AG04450 (cell line): ENCODE data around the gene SLC22A23. TPM values are rescaled to one million over a fixed set of nuclear protein-coding genes. Genes with fewer than 3 reads are reported as not detected.

Experiments used
- CTCF ChIA-PET: fragments of 300-600, 350-600 bp; formaldehyde crosslinking; extraction: SDS; loops from one replicate; lab custom pipeline; 2022; ENCODE audit warnings: antibody characterized with exemption, inconsistent platforms; lab: Charles Lee
- POLR2A ChIA-PET: fragments of 350-600 bp; formaldehyde crosslinking; extraction: SDS; loops from one replicate; lab custom pipeline; 2021; ENCODE audit warnings: antibody characterized with exemption, inconsistent platforms; lab: Yijun Ruan, JAX
- DNase-seq: peaks from one replicate; pipeline ENCODE4 v3.0.0-alpha.2; 2011; ENCODE audit warnings: low read depth, low spot score
- H3K27ac ChIP-seq: one replicate; pipeline ENCODE4 v1.5.1; 2012; ENCODE audit warnings: low read depth, low read length, control low read depth
- H3K27me3 ChIP-seq: one replicate; pipeline ENCODE4 v1.6.0; 2012; ENCODE audit warnings: low read length; ENCODE audit not compliant: control insufficient read depth, insufficient read depth
- H3K4me3 ChIP-seq: 2 replicates; pipeline ENCODE4 v1.5.1; 2011; ENCODE audit warnings: mild to moderate bottlenecking, low read depth, low read length, control low read depth
- H3K9me3 ChIP-seq: 2 replicates; pipeline ENCODE4 v1.5.1; 2012; ENCODE audit warnings: low read length; ENCODE audit not compliant: control insufficient read depth, insufficient read depth
- polyA plus RNA-seq: library from polyadenylated mRNA; depleted of rRNA; stranded (reverse); fragments of >200 nt; gene quantifications from 2 replicates; pipeline ENCODE4 v1.2.3, GENCODE V29; 2011
- TF ChIP-seq, protein P1 (sequence below): IDR thresholded peaks from 2 replicates; pipeline ENCODE4 v1.5.1; 2011; ENCODE audit warnings: low read depth, low read length, control low read depth, inconsistent platforms

SLC22A23 gene
- polyA plus RNA-seq, 1 experiment = not detected

DNA sequence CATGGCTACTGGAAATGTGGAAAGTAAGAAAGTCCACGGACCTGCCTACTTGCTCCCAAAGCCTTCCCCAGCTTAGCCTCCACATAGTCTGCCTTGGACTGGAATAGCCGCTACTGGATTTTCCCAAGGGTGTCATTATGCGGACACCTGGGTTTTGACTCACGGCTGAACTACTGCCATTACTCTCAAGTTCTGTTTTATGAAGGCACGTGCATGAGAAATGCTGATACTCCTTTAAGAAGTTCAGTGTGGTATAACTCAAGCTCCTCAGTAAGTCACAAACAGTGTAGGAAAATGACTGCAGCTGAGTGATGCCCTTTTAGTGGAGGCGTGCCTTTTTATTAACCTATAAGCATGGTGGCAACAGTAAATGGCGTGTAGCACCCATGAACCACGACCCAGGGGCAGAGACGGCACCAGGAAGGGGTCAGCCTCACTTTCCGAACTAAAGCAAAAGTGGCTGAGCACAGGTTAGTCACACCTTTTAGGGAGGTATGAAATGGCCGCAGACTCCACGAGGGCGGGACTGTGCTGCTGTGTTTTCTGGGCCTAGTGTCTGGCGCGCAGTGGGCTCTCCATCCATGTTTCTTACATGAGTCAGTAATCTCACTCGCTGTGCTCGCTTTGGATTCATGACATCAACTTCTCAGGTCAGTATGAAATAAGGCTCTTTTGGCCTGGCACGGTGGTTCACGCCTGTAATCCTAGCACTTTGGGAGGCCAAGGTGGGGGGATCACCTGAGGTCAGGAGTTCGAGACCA is 174.2 kb downstream of the SLC22A23 start:
- H3K27ac ChIP-seq = no peak overlapping the region
- H3K27me3 ChIP-seq = no peaks in the 10 kb centered on the region
- no peak overlapping the region for H3K4me3 ChIP-seq
- H3K9me3 ChIP-seq = no peaks in the 10 kb centered on the region; the same call in 1 of the 2 replicates
- no peak for DNase-seq
- POLR2A ChIA-PET = no interaction called here
- TF ChIP-seq, protein P1, sequence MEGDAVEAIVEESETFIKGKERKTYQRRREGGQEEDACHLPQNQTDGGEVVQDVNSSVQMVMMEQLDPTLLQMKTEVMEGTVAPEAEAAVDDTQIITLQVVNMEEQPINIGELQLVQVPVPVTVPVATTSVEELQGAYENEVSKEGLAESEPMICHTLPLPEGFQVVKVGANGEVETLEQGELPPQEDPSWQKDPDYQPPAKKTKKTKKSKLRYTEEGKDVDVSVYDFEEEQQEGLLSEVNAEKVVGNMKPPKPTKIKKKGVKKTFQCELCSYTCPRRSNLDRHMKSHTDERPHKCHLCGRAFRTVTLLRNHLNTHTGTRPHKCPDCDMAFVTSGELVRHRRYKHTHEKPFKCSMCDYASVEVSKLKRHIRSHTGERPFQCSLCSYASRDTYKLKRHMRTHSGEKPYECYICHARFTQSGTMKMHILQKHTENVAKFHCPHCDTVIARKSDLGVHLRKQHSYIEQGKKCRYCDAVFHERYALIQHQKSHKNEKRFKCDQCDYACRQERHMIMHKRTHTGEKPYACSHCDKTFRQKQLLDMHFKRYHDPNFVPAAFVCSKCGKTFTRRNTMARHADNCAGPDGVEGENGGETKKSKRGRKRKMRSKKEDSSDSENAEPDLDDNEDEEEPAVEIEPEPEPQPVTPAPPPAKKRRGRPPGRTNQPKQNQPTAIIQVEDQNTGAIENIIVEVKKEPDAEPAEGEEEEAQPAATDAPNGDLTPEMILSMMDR = no peak
- CTCF ChIA-PET = interaction anchor here (0.6 to 3.9 kb wide), 9 partner anchors 9 to 725 kb away, joined by 3 to 78 read pairs (median 4); no protein-coding TSS in a partner anchor

DNA sequence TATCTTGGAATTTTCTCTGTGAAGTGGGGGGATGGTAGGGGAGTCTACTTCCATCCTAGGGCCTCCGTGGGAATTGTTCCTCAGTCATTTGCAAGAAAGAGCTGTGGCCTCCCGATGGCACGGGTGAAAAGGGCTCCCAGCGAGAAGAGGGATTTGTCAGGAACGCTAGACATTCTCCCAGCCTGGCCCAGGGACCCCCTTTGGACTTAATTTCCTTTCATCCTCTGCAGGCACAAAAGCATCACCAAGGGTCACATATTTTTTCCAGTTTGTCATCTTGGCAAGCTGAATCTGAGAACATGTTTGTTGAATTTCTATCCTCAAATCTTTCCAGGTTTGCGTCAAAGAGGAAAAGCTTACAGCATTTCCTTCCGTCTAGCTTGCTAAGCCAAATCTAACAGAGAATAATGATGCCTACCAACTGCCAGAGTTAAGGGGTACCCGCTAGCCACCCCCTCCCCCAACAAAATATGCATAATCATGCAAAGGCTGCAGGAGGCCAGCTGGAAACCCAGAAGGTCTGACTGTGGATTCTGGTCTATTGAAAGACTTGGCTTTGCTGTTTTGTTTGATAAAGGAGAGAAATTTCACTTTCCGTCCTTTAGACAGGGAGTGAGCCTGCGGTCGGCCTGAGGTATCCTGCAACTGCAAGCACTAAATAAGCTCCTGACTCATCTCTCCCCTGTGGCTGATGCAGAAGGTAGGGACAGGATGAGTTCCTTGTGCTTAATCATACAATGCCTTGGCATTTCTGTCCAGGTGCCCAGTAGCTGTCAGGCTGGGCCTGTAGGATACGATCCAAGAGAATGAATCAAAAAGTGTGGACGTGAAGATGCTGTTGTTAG is 175.0 kb downstream of the SLC22A23 start:
- H3K27me3 ChIP-seq = no peaks in the 10 kb centered on the region
- no peak overlapping the region for H3K4me3 ChIP-seq
- TF ChIP-seq, protein P1 = no peak
- DNase-seq = peak; percentile 13
- peak overlapping the region; percentile 34 for H3K27ac ChIP-seq
- ChIA-PET POLR2A (interaction anchor here (0.9 kb wide), 1 partner anchor 16 kb away, joined by 3 read pairs; no protein-coding TSS in a partner anchor), CTCF (interaction anchor here (0.6 to 3.9 kb wide), 11 partner anchors 10 to 736 kb away, joined by 3 to 78 read pairs (median 4); no protein-coding TSS in a partner anchor)
- H3K9me3 ChIP-seq = no peaks in the 10 kb centered on the region; the same call in 1 of the 2 replicates

DNA sequence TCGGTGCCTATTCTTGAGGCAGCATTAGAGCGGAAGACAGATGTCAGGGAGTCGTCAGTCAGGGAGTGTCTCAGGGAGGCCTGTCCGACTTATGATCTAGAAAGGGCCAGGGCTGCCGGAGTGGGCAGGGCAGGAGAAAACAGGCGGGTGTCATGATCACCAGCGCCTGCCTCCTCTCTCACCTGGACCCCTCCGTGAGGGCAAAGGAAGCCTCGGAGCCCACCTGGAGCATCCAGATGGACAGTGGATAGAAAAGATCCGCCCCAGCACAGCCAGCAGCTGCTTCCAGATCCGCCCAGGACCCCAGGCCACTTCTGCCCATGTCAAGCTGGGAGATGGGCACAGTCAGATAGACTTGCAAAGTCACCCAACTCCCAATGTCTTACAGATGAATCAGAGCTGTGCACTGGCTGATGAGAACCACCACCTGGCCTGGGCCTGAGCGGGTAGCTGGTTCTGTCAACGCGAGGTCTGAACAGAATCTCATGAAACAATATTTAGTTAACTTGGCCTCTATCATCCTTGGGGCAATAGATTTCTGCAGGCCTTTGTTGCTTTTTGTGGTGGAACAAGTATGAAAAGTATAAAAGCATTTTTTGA is 175.9 kb downstream of the SLC22A23 start:
- Histone ChIP-seq H3K27me3 (no peaks in the 10 kb centered on the region), H3K4me3 (no peak overlapping the region), H3K27ac (no peak overlapping the region), H3K9me3 (no peaks in the 10 kb centered on the region)
- POLR2A ChIA-PET = no interaction called here
- CTCF ChIA-PET = interaction anchor here (0.8 to 3.9 kb wide), 7 partner anchors 29 to 737 kb away, joined by 3 to 78 read pairs (median 4); no protein-coding TSS in a partner anchor
- no peak for DNase-seq
- TF ChIP-seq, protein P1 = no peak

DNA sequence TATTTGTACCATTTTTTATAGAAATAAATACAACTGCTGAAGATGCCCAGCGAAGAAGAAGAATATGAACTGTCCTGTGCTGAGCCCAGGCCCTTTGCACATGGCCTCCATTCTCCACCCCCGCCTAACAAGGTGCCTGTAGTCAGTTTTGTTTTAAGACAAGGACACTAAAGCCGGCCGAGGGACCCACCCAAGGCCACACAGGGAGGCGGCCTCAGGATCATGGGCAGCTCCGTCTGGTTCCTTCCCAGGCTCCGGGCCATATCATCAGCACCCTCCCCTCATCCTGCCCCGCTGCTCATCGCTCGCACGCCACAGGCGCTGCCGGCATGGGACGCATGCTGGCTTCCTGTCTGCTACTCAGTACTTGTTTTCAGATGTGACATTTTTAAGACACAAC is 176.8 kb downstream of the SLC22A23 start:
- POLR2A ChIA-PET = no interaction called here
- TF ChIP-seq, protein P1 = no peak
- Histone ChIP-seq H3K27ac (no peak overlapping the region), H3K4me3 (no peak overlapping the region), H3K9me3 (no peaks in the 10 kb centered on the region), H3K27me3 (no peaks in the 10 kb centered on the region)
- CTCF ChIA-PET = interaction anchor here (0.5 to 3.9 kb wide), 12 partner anchors 32 to 728 kb away, joined by 3 to 78 read pairs (median 4); no protein-coding TSS in a partner anchor
- DNase-seq = no peak
